GM12873 (cell line): ENCODE results near the gene COQ8A.

Source experiments
- TF ChIP-seq, protein P1 (sequence below): IDR thresholded peaks from 2 replicates; pipeline ENCODE4 v1.5.1; 2012; ENCODE audit warnings: low read depth, mild to moderate bottlenecking, moderate library complexity, low read length, control low read depth; ENCODE audit not compliant: insufficient read depth; ENCODE audit errors: missing control alignments

The COQ8A gene

DNA sequence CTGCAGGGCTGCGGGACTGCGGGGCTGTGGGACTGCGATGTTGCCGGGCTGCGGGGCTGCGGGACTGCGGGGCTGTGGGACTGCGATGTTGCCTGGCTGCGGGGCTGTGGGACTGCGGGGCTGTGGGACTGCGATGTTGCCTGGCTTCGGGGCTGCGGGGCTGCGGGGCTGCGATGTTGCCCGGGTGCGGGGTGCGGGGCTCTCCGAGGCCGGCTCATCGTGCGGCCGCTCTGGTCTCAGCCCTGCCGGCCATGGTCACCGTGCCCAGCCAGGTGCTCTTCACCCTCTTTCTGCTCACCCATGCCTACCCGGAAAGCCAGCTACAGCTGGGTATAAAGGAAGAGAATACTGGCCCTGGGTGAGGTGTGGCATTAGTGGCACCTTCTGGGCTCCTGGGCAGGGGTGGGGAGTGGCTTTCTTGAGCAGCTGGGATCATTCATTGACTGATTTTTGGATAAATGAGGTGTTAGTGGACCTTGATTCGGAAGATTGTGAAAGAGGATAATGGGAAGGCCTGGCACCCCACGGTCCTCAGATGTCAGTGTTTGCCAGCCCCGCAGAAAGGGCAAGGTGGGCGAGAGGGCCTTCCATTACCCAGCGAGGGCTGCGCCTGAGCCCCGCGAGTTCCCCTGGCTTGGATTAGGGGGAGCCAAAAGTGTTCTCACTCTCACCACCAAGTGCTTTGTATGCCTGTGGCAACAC, 36.3 kb downstream of the COQ8A start:
- TF ChIP-seq, protein P1, sequence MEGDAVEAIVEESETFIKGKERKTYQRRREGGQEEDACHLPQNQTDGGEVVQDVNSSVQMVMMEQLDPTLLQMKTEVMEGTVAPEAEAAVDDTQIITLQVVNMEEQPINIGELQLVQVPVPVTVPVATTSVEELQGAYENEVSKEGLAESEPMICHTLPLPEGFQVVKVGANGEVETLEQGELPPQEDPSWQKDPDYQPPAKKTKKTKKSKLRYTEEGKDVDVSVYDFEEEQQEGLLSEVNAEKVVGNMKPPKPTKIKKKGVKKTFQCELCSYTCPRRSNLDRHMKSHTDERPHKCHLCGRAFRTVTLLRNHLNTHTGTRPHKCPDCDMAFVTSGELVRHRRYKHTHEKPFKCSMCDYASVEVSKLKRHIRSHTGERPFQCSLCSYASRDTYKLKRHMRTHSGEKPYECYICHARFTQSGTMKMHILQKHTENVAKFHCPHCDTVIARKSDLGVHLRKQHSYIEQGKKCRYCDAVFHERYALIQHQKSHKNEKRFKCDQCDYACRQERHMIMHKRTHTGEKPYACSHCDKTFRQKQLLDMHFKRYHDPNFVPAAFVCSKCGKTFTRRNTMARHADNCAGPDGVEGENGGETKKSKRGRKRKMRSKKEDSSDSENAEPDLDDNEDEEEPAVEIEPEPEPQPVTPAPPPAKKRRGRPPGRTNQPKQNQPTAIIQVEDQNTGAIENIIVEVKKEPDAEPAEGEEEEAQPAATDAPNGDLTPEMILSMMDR: no peak

DNA sequence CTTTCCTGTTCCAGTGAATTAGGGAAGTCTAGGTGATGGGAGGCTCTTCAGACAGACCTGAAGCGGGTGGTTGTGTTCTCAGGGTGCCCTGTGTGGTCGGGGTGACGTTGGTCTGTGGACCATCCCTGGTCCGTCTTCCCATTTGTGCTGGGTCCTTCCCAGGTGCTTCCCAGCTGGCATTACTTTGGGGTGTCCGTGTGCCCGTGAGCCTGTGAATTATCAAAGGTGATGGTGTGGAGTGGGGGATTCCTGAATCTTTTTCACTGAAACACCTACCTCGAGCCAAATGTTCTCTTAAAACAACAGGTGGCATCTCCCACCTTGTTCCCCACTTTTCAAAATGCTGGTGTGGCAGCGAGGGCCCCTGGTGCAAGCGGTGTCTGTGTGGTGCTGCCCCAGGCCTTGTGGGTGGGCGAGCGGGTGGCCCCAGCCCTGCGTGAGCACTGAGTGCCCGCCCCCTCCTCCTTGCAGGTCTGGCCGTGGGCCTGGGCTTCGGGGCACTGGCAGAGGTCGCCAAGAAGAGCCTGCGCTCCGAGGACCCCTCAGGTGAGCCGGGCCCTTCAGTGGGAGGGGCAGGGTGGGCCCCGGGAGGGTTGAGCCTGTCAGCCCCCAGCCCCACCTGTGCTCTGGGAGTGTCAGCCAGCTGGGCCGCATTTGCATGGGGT, 37.0 kb downstream of the COQ8A start:
- TF ChIP-seq, protein P1: no peak

DNA sequence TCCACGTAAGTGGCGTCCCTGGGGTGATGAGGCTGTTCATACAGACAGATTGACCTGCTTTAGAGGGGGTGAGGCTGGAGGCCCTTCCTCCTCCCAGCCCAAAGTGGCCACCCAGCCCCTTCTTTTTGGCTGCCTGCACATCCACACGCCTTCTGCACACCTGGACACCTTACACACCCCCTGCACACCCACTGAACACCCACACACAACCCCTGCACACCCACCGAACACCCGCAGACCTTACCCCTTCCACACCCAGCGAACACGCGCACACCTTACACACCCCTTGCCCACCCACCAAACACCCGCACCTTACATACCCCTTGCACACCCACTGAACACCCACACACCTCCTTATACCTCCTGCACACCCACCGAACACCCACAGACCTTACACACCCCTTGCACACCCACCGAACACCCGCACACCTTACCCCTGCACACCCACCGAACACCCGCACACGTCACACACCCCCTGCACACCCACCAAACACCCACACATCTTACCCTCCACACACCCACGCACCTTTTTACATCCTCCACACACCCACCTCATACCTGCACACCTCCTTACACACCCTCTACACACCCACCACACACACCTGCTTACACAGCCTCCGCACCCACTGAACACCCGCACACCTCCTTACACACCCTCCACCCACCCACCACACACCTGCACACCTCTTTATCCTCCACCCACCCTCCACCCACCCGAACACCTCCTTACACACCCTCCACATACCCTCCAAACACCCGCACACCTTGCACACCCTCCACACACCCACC, 37.7 kb downstream of the COQ8A start:
- TF ChIP-seq, protein P1: no peak

DNA sequence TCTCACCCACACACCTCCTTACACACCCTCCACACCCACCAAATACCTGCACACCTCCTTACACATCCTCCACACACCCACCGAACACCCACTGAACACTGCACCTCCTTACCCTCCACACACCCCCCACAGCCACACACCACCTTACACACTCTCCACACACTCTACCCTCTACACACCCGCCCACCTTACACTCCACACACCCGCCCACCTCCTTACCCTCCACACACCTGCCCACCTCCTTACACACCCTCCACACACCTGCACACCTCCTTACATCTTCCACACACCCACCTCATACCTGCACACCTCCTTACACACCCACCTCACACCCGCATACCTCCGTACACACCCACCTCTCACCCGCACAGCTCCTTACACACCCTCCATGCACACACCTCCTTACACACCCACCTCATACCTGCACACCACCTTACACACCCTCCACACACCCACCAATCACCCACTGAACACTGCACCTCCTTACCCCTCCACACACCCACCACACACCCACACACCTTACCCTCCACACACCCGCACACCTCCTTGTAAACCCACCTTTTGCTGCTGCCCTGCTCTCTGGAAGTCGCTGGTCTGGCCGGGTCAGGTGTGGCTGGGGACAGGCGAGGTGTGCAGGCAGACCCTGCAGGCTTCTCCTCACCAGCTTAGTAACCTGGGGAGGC, 38.5 kb downstream of the COQ8A start:
- TF ChIP-seq, protein P1: no peak

DNA sequence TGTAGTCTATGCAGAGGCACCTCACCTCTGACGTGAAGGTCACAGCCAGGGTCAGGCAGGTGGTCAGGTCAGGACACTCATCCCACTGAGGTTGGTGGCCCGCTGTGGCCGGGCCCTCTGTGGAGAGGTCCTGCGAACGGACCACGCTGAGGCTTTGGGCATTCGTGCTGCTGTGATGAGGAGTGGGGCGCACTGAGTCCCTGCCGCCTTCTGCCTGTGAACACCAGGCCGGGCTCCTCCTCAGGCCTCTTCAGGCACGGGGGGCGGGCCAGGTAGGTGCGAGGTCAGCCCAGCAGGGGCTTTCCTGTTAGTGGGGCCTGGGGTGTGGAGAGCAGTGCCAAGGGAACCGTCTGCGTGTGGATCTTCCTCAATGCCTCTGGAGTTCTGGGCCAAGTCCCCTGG, 39.0 kb downstream of the COQ8A start:
- TF ChIP-seq, protein P1: no peak

DNA sequence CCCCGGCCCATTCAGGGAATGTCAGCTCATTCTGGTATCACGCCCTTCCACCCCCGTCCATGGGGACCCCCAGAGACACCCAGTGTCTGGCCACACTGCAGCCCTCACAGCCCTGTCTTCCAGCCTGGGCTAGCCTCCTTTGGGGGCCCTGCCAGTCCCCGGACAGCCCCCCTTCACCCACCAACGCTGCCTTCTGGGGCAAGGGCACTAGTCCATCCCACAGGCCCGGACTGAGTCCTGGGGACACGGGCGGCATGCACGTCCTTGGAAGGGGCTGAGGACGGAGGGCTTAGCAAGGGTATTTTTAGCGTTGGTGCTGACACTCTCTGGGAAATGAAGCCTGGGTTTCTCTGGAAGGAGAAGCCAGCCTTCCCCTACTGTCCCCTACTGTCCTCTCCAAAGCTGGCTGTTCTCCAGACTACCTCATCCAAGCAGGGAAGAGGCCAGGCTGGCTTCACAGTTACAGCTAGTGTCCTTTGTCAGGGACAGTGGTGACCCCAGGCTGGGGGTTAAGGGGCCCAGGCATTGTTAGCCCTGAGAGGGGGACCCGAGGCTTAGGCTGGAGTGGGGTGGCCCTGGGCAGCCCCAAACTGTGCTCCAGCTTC, 39.5 kb downstream of the COQ8A start:
- TF ChIP-seq, protein P1: no peak
